OCI-LY1 (cell line): ENCODE measurements around the gene TLR6.

Experiments used
- EZH2 ChIP-seq: fragments of 200-600 bp; sonication (generic), shearing (Covaris generic); IDR thresholded peaks from 2 replicates; pipeline ENCODE4 v1.8.0; 2017; ENCODE audit warnings: borderline replicate concordance, mixed run types, mild to moderate bottlenecking, antibody characterized with exemption, low read length, moderate library complexity, mixed read lengths
- TF ChIP-seq, protein P1 (sequence below): fragments of 200-600 bp; sonication (generic), shearing (Covaris generic); IDR thresholded peaks from 2 replicates; pipeline ENCODE4 v1.5.1; 2017; ENCODE audit warnings: mild to moderate bottlenecking, antibody characterized with exemption, low read length, moderate library complexity, mixed read lengths

DNA sequence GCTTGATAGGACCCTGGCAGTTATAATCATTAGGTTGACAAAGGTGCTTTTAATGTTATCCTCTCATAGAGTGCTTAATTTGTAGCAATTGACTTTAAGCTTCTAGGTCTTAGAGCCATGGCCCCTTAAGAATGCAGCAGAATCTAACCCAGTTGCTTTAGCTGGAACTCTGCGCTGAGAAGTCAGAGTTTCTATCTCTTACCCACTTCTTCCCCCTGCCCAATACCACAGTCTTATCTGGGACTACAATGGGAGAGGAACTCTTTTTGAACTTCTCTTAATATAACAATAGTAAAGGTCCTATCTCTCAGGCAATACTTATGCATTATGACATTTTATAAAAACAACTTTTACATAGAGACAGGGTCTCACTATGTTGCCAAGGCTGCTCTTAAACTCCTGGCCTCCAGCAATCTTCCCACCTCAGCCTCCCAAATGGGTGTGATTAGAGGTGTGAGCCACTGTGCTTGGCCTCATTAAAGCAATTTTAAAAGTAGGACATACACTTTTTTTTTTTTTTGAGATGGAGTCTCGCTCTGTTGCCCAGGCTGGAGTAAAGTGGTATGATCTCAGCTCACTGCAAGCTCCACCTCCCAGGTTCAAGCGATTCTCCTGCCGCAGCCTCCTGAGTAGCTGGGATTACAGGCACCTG lies 75.7 kb downstream of the TLR6 start:
- TF ChIP-seq, protein P1, sequence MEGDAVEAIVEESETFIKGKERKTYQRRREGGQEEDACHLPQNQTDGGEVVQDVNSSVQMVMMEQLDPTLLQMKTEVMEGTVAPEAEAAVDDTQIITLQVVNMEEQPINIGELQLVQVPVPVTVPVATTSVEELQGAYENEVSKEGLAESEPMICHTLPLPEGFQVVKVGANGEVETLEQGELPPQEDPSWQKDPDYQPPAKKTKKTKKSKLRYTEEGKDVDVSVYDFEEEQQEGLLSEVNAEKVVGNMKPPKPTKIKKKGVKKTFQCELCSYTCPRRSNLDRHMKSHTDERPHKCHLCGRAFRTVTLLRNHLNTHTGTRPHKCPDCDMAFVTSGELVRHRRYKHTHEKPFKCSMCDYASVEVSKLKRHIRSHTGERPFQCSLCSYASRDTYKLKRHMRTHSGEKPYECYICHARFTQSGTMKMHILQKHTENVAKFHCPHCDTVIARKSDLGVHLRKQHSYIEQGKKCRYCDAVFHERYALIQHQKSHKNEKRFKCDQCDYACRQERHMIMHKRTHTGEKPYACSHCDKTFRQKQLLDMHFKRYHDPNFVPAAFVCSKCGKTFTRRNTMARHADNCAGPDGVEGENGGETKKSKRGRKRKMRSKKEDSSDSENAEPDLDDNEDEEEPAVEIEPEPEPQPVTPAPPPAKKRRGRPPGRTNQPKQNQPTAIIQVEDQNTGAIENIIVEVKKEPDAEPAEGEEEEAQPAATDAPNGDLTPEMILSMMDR = no peak
- no peak for TF ChIP-seq EZH2
